DOHH2 (cell line): ENCODE results near the gene KCNMA1.

Source experiments
- H3F3A ChIP-seq: fragments of 200-600 bp; sonication (generic), shearing (Covaris generic); 2 replicates; pipeline ENCODE4 v1.6.0; 2016; ENCODE audit warnings: antibody characterized with exemption, mild to moderate bottlenecking; ENCODE audit not compliant: control insufficient read depth, insufficient read depth
- H3K27ac ChIP-seq: fragments of 200-600 bp; sonication (generic); 2 replicates; pipeline ENCODE4 v1.5.1; 2014; ENCODE audit warnings: low read depth, mild to moderate bottlenecking, low read length, moderate library complexity
- H3K27me3 ChIP-seq: fragments of 200-600 bp; sonication (generic); 2 replicates; pipeline ENCODE4 v1.6.1; 2014; ENCODE audit warnings: mild to moderate bottlenecking, low read length, mixed read lengths; ENCODE audit not compliant: control insufficient read depth
- H3K36me3 ChIP-seq: fragments of 200-600 bp; sonication (generic); 2 replicates; pipeline ENCODE4 v1.6.1; 2014; ENCODE audit warnings: mild to moderate bottlenecking, low read length, moderate library complexity, mixed read lengths; ENCODE audit not compliant: control insufficient read depth
- H3K4me1 ChIP-seq: fragments of 200-600 bp; sonication (generic); 2 replicates; pipeline ENCODE4 v1.6.1; 2014; ENCODE audit warnings: mild to moderate bottlenecking, low read length, mixed read lengths; ENCODE audit not compliant: control insufficient read depth
- H3K4me2 ChIP-seq: fragments of 200-600 bp; sonication (generic); 2 replicates; pipeline ENCODE4 v1.6.0; 2014; ENCODE audit warnings: mild to moderate bottlenecking, low read length, moderate library complexity
- H3K4me3 ChIP-seq: fragments of 200-600 bp; sonication (generic); 2 replicates; pipeline ENCODE4 v1.5.1; 2014; ENCODE audit warnings: mild to moderate bottlenecking, low read length, mixed read lengths
- H3K79me2 ChIP-seq: fragments of 200-600 bp; sonication (generic); 2 replicates; pipeline ENCODE4 v1.6.1; 2014; ENCODE audit warnings: mild to moderate bottlenecking, low read length, mixed read lengths; ENCODE audit not compliant: control insufficient read depth
- H3K9me2 ChIP-seq: fragments of 200-600 bp; sonication (generic); replicated peaks from 2 replicates; pipeline ENCODE4 v1.6.1; 2014; ENCODE audit warnings: mild to moderate bottlenecking, low read length, mixed read lengths; ENCODE audit not compliant: control insufficient read depth
- H3K9me3 ChIP-seq: fragments of 200-600 bp; sonication (generic); 2 replicates; pipeline ENCODE4 v1.6.1; 2014; ENCODE audit warnings: antibody characterized with exemption, low read length, mixed read lengths; ENCODE audit not compliant: control insufficient read depth, insufficient read depth
- H4K20me1 ChIP-seq: fragments of 200-600 bp; sonication (generic); 2 replicates; pipeline ENCODE4 v1.6.0; 2014; ENCODE audit warnings: low read depth, mild to moderate bottlenecking, antibody characterized with exemption, low read length, moderate library complexity; ENCODE audit not compliant: control insufficient read depth, insufficient read depth
- CTCF ChIP-seq: fragments of 200-600 bp; sonication (generic); IDR thresholded peaks from one replicate; pipeline ENCODE4 v1.5.1; 2014; ENCODE audit warnings: antibody characterized with exemption, mild to moderate bottlenecking, low read depth, low read length; ENCODE audit not compliant: poor library complexity, severe bottlenecking
- EZH2phosphoT487 ChIP-seq: fragments of 200-600 bp; sonication (generic); IDR thresholded peaks from 2 replicates; pipeline ENCODE4 v1.6.1; 2017; ENCODE audit warnings: borderline replicate concordance, mild to moderate bottlenecking, antibody characterized with exemption, low read length, moderate library complexity, mixed read lengths

KCNMA1 gene

GRCh38 chr10:77266242-77266641 lies 371.4 kb downstream of the KCNMA1 start:
- no peaks in the 10 kb centered on the region for H3F3A ChIP-seq
- no peaks in the 10 kb centered on the region for H3K27me3 ChIP-seq
- H3K9me2 ChIP-seq, result no peaks in the 10 kb centered on the region
- TF ChIP-seq CTCF (no peak), EZH2phosphoT487 (no peak)
- no peaks in the 10 kb centered on the region for H3K36me3 ChIP-seq
- no peaks in the 10 kb centered on the region for H3K9me3 ChIP-seq
- no peak overlapping the region for H3K4me2 ChIP-seq
- no peaks in the 10 kb centered on the region for H3K4me1 ChIP-seq
- H3K79me2 ChIP-seq, result no peaks in the 10 kb centered on the region
- no peak overlapping the region for H3K4me3 ChIP-seq
- no peaks in the 10 kb centered on the region for H4K20me1 ChIP-seq
- no peak overlapping the region for H3K27ac ChIP-seq

- H3K36me3 ChIP-seq, result no peaks in the 10 kb centered on the region
- H4K20me1 ChIP-seq, result no peaks in the 10 kb centered on the region
- H3K4me1 ChIP-seq, result no peaks in the 10 kb centered on the region
- H3K4me2 ChIP-seq, result no peak overlapping the region
- TF ChIP-seq CTCF (no peak), EZH2phosphoT487 (no peak)
- H3K27me3 ChIP-seq, result no peaks in the 10 kb centered on the region
- no peaks in the 10 kb centered on the region for H3K79me2 ChIP-seq
- no peaks in the 10 kb centered on the region for H3F3A ChIP-seq
- H3K9me3 ChIP-seq, result no peaks in the 10 kb centered on the region
- H3K4me3 ChIP-seq, result no peak overlapping the region
- H3K9me2 ChIP-seq, result no peaks in the 10 kb centered on the region
- no peak overlapping the region for H3K27ac ChIP-seq
These were observed 373.1 kb downstream of the KCNMA1 start for GRCh38 chr10:77264527-77264926.

- TF ChIP-seq CTCF, result no peak
- no peak for TF ChIP-seq EZH2phosphoT487
- Histone ChIP-seq H3K9me2 (no peaks in the 10 kb centered on the region), H3K4me3 (no peak overlapping the region), H3K4me1 (no peaks in the 10 kb centered on the region), H3K79me2 (no peaks in the 10 kb centered on the region), H3K9me3 (no peaks in the 10 kb centered on the region), H3K27me3 (no peaks in the 10 kb centered on the region), H3F3A (no peaks in the 10 kb centered on the region), H3K4me2 (no peak overlapping the region), H3K27ac (no peak overlapping the region), H4K20me1 (no peaks in the 10 kb centered on the region), H3K36me3 (no peaks in the 10 kb centered on the region)
These were observed 373.5 kb downstream of the KCNMA1 start for GRCh38 chr10:77264107-77264506.

GRCh38 chr10:77263700-77264099 lies 373.9 kb downstream of the KCNMA1 start:
- no peak overlapping the region for H3K4me2 ChIP-seq
- no peak overlapping the region for H3K27ac ChIP-seq

More at GRCh38 chr10:77263700-77264099, 373.9 kb downstream of the KCNMA1 start:
- TF ChIP-seq CTCF (no peak), EZH2phosphoT487 (no peak)
- H3F3A ChIP-seq, result no peaks in the 10 kb centered on the region
- H3K79me2 ChIP-seq, result no peaks in the 10 kb centered on the region
- H3K4me1 ChIP-seq, result no peaks in the 10 kb centered on the region
- H3K36me3 ChIP-seq, result no peaks in the 10 kb centered on the region
- no peaks in the 10 kb centered on the region for H3K9me2 ChIP-seq
- H3K4me3 ChIP-seq, result no peak overlapping the region
- H3K27me3 ChIP-seq, result no peaks in the 10 kb centered on the region
- H4K20me1 ChIP-seq, result no peaks in the 10 kb centered on the region
- H3K9me3 ChIP-seq, result no peaks in the 10 kb centered on the region
